Measurements from ENCODE around the gene HDAC7. TPM values are rescaled to one million over a fixed set of nuclear protein-coding genes. Genes with fewer than 3 reads are reported as not detected.
A peak's percentile ranks its signal among the peaks of the same experiment; 100 is the strongest.

Gene HDAC7
- total and polyA plus RNA-seq, 5 donors from 2014 or later: 14.0 to 163 (median 15.4) TPM

DNA sequence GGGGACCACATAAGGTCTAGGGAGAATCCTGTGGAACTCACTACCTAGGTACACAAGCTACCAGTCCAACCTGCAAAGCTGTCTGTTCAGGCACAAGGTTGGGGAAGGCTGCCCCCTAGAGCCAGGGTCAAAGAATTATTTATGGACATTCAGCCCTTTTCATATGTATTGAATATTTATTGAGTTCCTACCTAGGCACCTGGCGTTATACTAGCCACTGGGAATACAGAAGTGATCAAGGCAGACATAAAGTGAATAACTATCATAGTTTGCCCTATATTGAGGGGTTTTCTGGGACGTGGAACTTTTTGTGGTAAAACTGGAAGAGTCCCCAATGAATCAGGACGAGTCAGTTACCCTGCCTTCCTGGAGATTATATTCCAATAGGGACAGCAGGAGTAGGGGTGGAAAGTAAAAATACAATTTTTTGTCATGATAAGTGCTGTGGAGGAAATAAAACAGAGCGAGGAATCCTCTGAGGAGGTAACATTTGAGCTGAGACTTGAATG lies 52.4 kb downstream of the HDAC7 start:
- H3K36me3 ChIP-seq (ENCODE audit: control insufficient read depth, insufficient read depth, low read length): no peaks in the 10 kb centered on the region
- no peak overlapping the region for H3K27ac ChIP-seq (ENCODE audit: insufficient read depth, low read length, poor library complexity, severe bottlenecking)
- H3K4me1 Mint-ChIP-seq: peaks cover 0 to 6% (median 2%) of the 10 kb centered on the region in 4 donors
- no peaks in the 10 kb centered on the region for H3K9me3 ChIP-seq (ENCODE audit: control insufficient read depth in 2 of 2, low read length in 2 of 2)
- peaks cover 10% of the 10 kb centered on the region for H3K27me3 Mint-ChIP-seq
- DNase-seq (peak; percentile 50 to 81 (median 65)), ATAC-seq (ENCODE audit: low read depth in 2 of 2) (peak; percentile 45 to 74)
- H3K27ac Mint-ChIP-seq: no peak overlapping the region
- H3K4me1 ChIP-seq (ENCODE audit: control insufficient read depth, insufficient read depth, low read length, poor library complexity, severe bottlenecking): no peaks in the 10 kb centered on the region
- peak overlapping the region in 2 of 4 donors; percentile 7 to 55 for H3K4me3 Mint-ChIP-seq
- H3K4me3 ChIP-seq (ENCODE audit: low read depth, low read length): no peak overlapping the region
- no peaks in the 10 kb centered on the region for H3K27me3 ChIP-seq (ENCODE audit: control insufficient read depth, insufficient read depth, low read length)
- H3K36me3 Mint-ChIP-seq: no peaks in the 10 kb centered on the region
- H3K9me3 Mint-ChIP-seq: no peaks in the 10 kb centered on the region

DNA sequence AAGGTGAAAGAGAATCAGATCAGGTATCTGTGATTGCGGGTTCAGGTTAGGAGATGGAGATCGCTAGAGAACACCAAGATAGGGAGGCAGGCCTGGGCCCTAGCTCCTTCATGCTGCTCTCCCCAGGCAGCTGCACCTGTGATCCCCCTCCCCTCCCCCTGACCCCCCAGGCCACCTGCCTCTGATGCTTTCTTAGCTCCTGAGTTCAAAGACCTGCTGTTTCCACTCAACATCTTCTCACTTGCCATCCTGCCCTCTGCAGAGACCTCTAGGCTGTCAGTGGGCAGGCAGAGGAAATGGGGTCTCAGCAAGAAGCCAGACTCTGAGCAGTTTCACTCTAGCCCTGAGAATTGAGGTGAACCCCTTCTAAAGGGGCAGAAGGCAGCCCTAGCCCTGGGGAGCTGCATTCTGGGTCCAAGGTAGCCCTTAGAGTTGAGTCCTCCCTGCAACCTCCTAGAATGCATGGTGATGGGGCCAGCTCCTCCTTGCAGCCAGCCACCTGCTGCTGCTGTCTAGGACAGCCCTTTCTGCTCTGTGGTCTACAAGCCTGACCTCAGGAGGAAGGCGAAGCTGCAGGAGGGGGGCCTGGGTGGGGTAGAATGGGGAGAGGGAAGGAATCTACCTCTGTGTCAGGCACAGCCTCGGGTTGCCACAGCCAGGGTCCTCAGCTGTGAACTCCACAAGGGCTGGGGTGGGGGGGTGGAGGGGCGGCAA lies 53.0 kb downstream of the HDAC7 start:
- H3K9me3 ChIP-seq (ENCODE audit: control insufficient read depth in 2 of 2, low read length in 2 of 2): no peaks in the 10 kb centered on the region
- no peak for DNase-seq
- H3K27me3 Mint-ChIP-seq: peaks cover 8% of the 10 kb centered on the region
- no peaks in the 10 kb centered on the region for H3K36me3 Mint-ChIP-seq
- no peak overlapping the region for H3K27ac Mint-ChIP-seq
- H3K9me3 Mint-ChIP-seq: no peaks in the 10 kb centered on the region
- H3K4me3 Mint-ChIP-seq: no peak overlapping the region
- no peak overlapping the region for H3K4me3 ChIP-seq (ENCODE audit: low read depth, low read length)
- no peaks in the 10 kb centered on the region for H3K27me3 ChIP-seq (ENCODE audit: control insufficient read depth, insufficient read depth, low read length)
- ATAC-seq (ENCODE audit: low read depth in 2 of 2): no peak
- peaks cover 0 to 6% (median 2%) of the 10 kb centered on the region in 4 donors for H3K4me1 Mint-ChIP-seq
- H3K36me3 ChIP-seq (ENCODE audit: control insufficient read depth, insufficient read depth, low read length): no peaks in the 10 kb centered on the region
- H3K27ac ChIP-seq (ENCODE audit: insufficient read depth, low read length, poor library complexity, severe bottlenecking): no peak overlapping the region
- H3K4me1 ChIP-seq (ENCODE audit: control insufficient read depth, insufficient read depth, low read length, poor library complexity, severe bottlenecking): no peaks in the 10 kb centered on the region

GRCh38 chr12:47763481-47764346 lies 56.0 kb downstream of the HDAC7 start:
- Mint-ChIP-seq H3K27ac (no peak overlapping the region), H3K27me3 (peaks cover 11% of the 10 kb centered on the region), H3K4me3 (no peak overlapping the region), H3K9me3 (no peaks in the 10 kb centered on the region), H3K4me1 (peaks cover 0 to 9% (median 5%) of the 10 kb centered on the region in 4 donors), H3K36me3 (no peaks in the 10 kb centered on the region)
- peaks cover 12% of the 10 kb centered on the region for H3K4me1 ChIP-seq (ENCODE audit: control insufficient read depth, insufficient read depth, low read length, poor library complexity, severe bottlenecking)
- H3K36me3 ChIP-seq (ENCODE audit: control insufficient read depth, insufficient read depth, low read length): no peaks in the 10 kb centered on the region
- H3K4me3 ChIP-seq (ENCODE audit: low read depth, low read length): no peak overlapping the region
- no peaks in the 10 kb centered on the region for H3K27me3 ChIP-seq (ENCODE audit: control insufficient read depth, insufficient read depth, low read length)
- no peaks in the 10 kb centered on the region for H3K9me3 ChIP-seq (ENCODE audit: control insufficient read depth in 2 of 2, low read length in 2 of 2)
- DNase-seq (no peak), ATAC-seq (ENCODE audit: low read depth in 2 of 2) (no peak)
- no peak overlapping the region for H3K27ac ChIP-seq (ENCODE audit: insufficient read depth, low read length, poor library complexity, severe bottlenecking)

GRCh38 chr12:47762850-47763465 lies 56.7 kb downstream of the HDAC7 start:
- H3K4me3 ChIP-seq (ENCODE audit: low read depth, low read length): no peak overlapping the region
- no peak overlapping the region for H3K27ac ChIP-seq (ENCODE audit: insufficient read depth, low read length, poor library complexity, severe bottlenecking)
- no peak for DNase-seq
- peaks cover 16% of the 10 kb centered on the region for H3K4me1 ChIP-seq (ENCODE audit: control insufficient read depth, insufficient read depth, low read length, poor library complexity, severe bottlenecking)
- Mint-ChIP-seq H3K27ac (no peak overlapping the region), H3K4me1 (peaks cover 0 to 11% (median 7%) of the 10 kb centered on the region in 4 donors), H3K4me3 (peak overlapping the region in 1 of 4 donors; percentile 29), H3K9me3 (no peaks in the 10 kb centered on the region), H3K36me3 (no peaks in the 10 kb centered on the region), H3K27me3 (peaks cover 11% of the 10 kb centered on the region)
- H3K27me3 ChIP-seq (ENCODE audit: control insufficient read depth, insufficient read depth, low read length): no peaks in the 10 kb centered on the region
- no peaks in the 10 kb centered on the region for H3K9me3 ChIP-seq (ENCODE audit: control insufficient read depth in 2 of 2, low read length in 2 of 2)
- no peaks in the 10 kb centered on the region for H3K36me3 ChIP-seq (ENCODE audit: control insufficient read depth, insufficient read depth, low read length)
- no peak for ATAC-seq (ENCODE audit: low read depth in 2 of 2)

GRCh38 chr12:47758834-47759690 lies 60.6 kb downstream of the HDAC7 start, which contains the start of gene RAPGEF3:
Gene RAPGEF3 (minus strand): TSS chr12:47758880. CDS start chr12:47758556, 324 bp downstream.
- H3K27me3 Mint-ChIP-seq: peaks cover 4% of the 10 kb centered on the region
- H3K27ac Mint-ChIP-seq: peak within 1 kb of the TSS in 1 of 3 donors; percentile 25
- Histone ChIP-seq H3K9me3 (ENCODE audit: control insufficient read depth in 2 of 2, low read length in 2 of 2) (no peaks in the 10 kb centered on the region), H3K4me1 (ENCODE audit: control insufficient read depth, insufficient read depth, low read length, poor library complexity, severe bottlenecking) (peaks cover 26% of the 10 kb centered on the region), H3K27me3 (ENCODE audit: control insufficient read depth, insufficient read depth, low read length) (no peaks in the 10 kb centered on the region), H3K27ac (ENCODE audit: insufficient read depth, low read length, poor library complexity, severe bottlenecking) (peak within 1 kb of the TSS; percentile 47), H3K36me3 (ENCODE audit: control insufficient read depth, insufficient read depth, low read length) (no peaks in the 10 kb centered on the region), H3K4me3 (ENCODE audit: low read depth, low read length) (no peak within 1 kb of the TSS)
- H3K4me3 Mint-ChIP-seq: peak within 1 kb of the TSS; percentile 37 to 86 (median 82)
- peak; percentile 62 to 70 for ATAC-seq (ENCODE audit: low read depth in 2 of 2)
- no peaks in the 10 kb centered on the region for H3K36me3 Mint-ChIP-seq
- H3K4me1 Mint-ChIP-seq: peaks cover 6 to 40% (median 16%) of the 10 kb centered on the region in 4 donors
- H3K9me3 Mint-ChIP-seq: peaks cover 0 to 2% (median 0%) of the 10 kb centered on the region in 7 donors
- peak; percentile 48 to 66 (median 62) for DNase-seq

GRCh38 chr12:47758584-47758833 lies 61.2 kb downstream of the HDAC7 start:
- Mint-ChIP-seq H3K27me3 (peaks cover 4% of the 10 kb centered on the region), H3K4me3 (peak overlapping the region; percentile 37 to 58 (median 56)), H3K36me3 (no peaks in the 10 kb centered on the region), H3K4me1 (peaks cover 6 to 40% (median 16%) of the 10 kb centered on the region in 4 donors), H3K9me3 (peaks cover 0 to 2% (median 0%) of the 10 kb centered on the region in 7 donors), H3K27ac (no peak overlapping the region)
- Histone ChIP-seq H3K27ac (ENCODE audit: insufficient read depth, low read length, poor library complexity, severe bottlenecking) (no peak overlapping the region), H3K4me3 (ENCODE audit: low read depth, low read length) (no peak overlapping the region), H3K4me1 (ENCODE audit: control insufficient read depth, insufficient read depth, low read length, poor library complexity, severe bottlenecking) (peaks cover 26% of the 10 kb centered on the region), H3K36me3 (ENCODE audit: control insufficient read depth, insufficient read depth, low read length) (no peaks in the 10 kb centered on the region), H3K9me3 (ENCODE audit: control insufficient read depth in 2 of 2, low read length in 2 of 2) (no peaks in the 10 kb centered on the region), H3K27me3 (ENCODE audit: control insufficient read depth, insufficient read depth, low read length) (no peaks in the 10 kb centered on the region)
- ATAC-seq (ENCODE audit: low read depth in 2 of 2): no peak
- no peak for DNase-seq
